Neural cell (in vitro differentiated cells): ENCODE data around the gene PARM1. TPM values are rescaled to one million over a fixed set of nuclear protein-coding genes. Genes with fewer than 3 reads are reported as not detected.

Experiments used
- H2AFZ ChIP-seq: fragments of 200-600, 300-800 bp; sonication (generic), shearing (Covaris generic); 2 replicates; pipeline ENCODE4 v1.6.0; 2014; ENCODE audit warnings: low read depth, mild to moderate bottlenecking, antibody characterized with exemption, low read length, moderate library complexity
- H3F3A ChIP-seq: fragments of 200-600 bp; shearing (Covaris generic); 2 replicates; pipeline ENCODE4 v1.6.1; 2016; ENCODE audit warnings: mild to moderate bottlenecking, moderate library complexity, mixed read lengths, antibody characterized with exemption, low read length; ENCODE audit not compliant: insufficient read depth, poor library complexity, severe bottlenecking
- H3K27ac ChIP-seq: fragments of 200-600, 300-800 bp; sonication (generic), shearing (Covaris generic); 2 replicates; pipeline ENCODE4 v1.5.1; 2014; ENCODE audit warnings: mild to moderate bottlenecking, low read length, moderate library complexity
- H3K27me3 ChIP-seq: fragments of 300-800, 200-600 bp; sonication (generic), shearing (Covaris generic); 2 replicates; pipeline ENCODE4 v1.6.0; 2014; ENCODE audit warnings: mild to moderate bottlenecking, low read depth, low read length, moderate library complexity; ENCODE audit not compliant: insufficient read depth
- H3K36me3 ChIP-seq: fragments of 300-800, 200-600 bp; sonication (generic), shearing (Covaris generic); 2 replicates; pipeline ENCODE4 v1.5.1; 2014; ENCODE audit warnings: mild to moderate bottlenecking, antibody characterized with exemption, low read length, moderate library complexity; ENCODE audit not compliant: insufficient read depth
- H3K4me2 ChIP-seq: fragments of 300-800, 200-600 bp; sonication (generic), shearing (Covaris generic); 2 replicates; pipeline ENCODE4 v1.6.0; 2014; ENCODE audit warnings: mild to moderate bottlenecking, low read length
- H3K4me3 ChIP-seq: fragments of 300-800, 200-600 bp; sonication (generic), shearing (Covaris generic); 2 replicates; pipeline ENCODE4 v1.5.1; 2014; ENCODE audit warnings: mild to moderate bottlenecking, low read length, moderate library complexity
- H3K79me2 ChIP-seq: fragments of 200-600 bp; shearing (Covaris generic); replicated peaks from 2 replicates; pipeline ENCODE4 v1.6.0; 2014; ENCODE audit warnings: mild to moderate bottlenecking, low read length, moderate library complexity; ENCODE audit not compliant: insufficient read depth
- H3K9ac ChIP-seq: fragments of 300-800, 200-600 bp; sonication (generic), shearing (Covaris generic); 2 replicates; pipeline ENCODE4 v1.6.1; 2016; ENCODE audit warnings: mild to moderate bottlenecking, low read length, mixed read lengths
- H3K9me2 ChIP-seq: fragments of 200-600 bp; shearing (Covaris generic); 2 replicates; pipeline ENCODE4 v1.6.1; 2016; ENCODE audit warnings: mild to moderate bottlenecking, low read length, mixed read lengths; ENCODE audit not compliant: insufficient read depth
- H3K9me3 ChIP-seq: fragments of 200-600, 300-800 bp; sonication (generic), shearing (Covaris generic); 2 replicates; pipeline ENCODE4 v1.6.1; 2016; ENCODE audit warnings: mild to moderate bottlenecking, mixed run types, low read length, moderate library complexity, mixed read lengths
- H4K20me1 ChIP-seq: fragments of 200-600 bp; shearing (Covaris generic); 2 replicates; pipeline ENCODE4 v1.6.1; 2016; ENCODE audit warnings: mild to moderate bottlenecking, mixed run types; ENCODE audit not compliant: insufficient read depth
- CTCF ChIP-seq: fragments of 450-650 bp; IDR thresholded peaks from 2 replicates; pipeline ENCODE4 v1.5.1; 2014; ENCODE audit warnings: antibody characterized with exemption, mild to moderate bottlenecking, moderate library complexity; ENCODE audit not compliant: poor library complexity, severe bottlenecking
- EP300 ChIP-seq: fragments of 450-650 bp; conservative IDR thresholded peaks from 2 replicates; pipeline ENCODE4 v1.6.1; 2014; ENCODE audit warnings: antibody characterized with exemption, mild to moderate bottlenecking, moderate library complexity; ENCODE audit not compliant: poor library complexity, severe bottlenecking
- EZH2 ChIP-seq: fragments of 200-600, 300-800 bp; shearing (Covaris generic), sonication (generic); IDR thresholded peaks from 2 replicates; pipeline ENCODE4 v1.6.1; 2014; ENCODE audit warnings: antibody characterized with exemption, low read length, borderline replicate concordance, mild to moderate bottlenecking; ENCODE audit not compliant: insufficient read depth, poor library complexity, severe bottlenecking
- MXI1 ChIP-seq: fragments of 450-650 bp; conservative IDR thresholded peaks from 2 replicates; pipeline ENCODE4 v1.6.1; 2014; ENCODE audit warnings: antibody characterized with exemption, mild to moderate bottlenecking; ENCODE audit not compliant: poor library complexity, severe bottlenecking
- POLR2AphosphoS5 ChIP-seq: IDR thresholded peaks from 2 replicates; pipeline ENCODE4 v1.6.1; 2012
- RAD21 ChIP-seq: fragments of 450-650 bp; conservative IDR thresholded peaks from 2 replicates; pipeline ENCODE4 v1.6.1; 2014; ENCODE audit warnings: antibody characterized with exemption, mild to moderate bottlenecking, moderate library complexity
- REST ChIP-seq: IDR thresholded peaks from 2 replicates; pipeline ENCODE4 v1.6.1; 2012; ENCODE audit warnings: borderline replicate concordance
- SMC3 ChIP-seq: fragments of 450-650 bp; conservative IDR thresholded peaks from 2 replicates; pipeline ENCODE4 v1.6.1; 2014; ENCODE audit warnings: antibody characterized with exemption, mild to moderate bottlenecking, moderate library complexity; ENCODE audit not compliant: poor library complexity
- TAF1 ChIP-seq: IDR thresholded peaks from 2 replicates; pipeline ENCODE4 v1.6.1; 2012; ENCODE audit warnings: low read depth
- polyA plus RNA-seq: library from polyadenylated mRNA; depleted of rRNA; stranded (reverse); fragments of >200 nt; gene quantifications from 2 replicates; pipeline ENCODE4 v1.2.3, GENCODE V29; 2014

The PARM1 gene
- polyA plus RNA-seq, 1 donor from 2014 or later: 1.3 TPM

DNA sequence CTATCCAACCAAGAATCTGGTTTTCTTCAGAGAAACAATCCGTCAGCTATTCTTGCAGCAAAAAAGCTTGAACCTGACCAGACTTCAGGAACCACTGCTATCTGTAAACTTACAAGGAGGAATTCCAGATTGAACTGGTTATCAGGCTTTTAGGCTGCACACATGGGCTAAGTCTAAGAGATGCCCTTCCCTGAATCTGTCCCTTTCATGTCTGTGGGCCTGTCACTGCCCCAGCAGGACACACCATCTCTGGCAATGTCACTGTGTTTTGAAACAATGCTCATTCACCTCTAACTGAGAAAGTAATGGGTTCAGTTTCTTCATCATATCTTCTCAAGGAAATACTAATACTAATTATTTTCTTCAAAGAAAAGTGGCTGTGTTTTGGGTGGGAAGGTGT is 72.8 kb downstream of the PARM1 start:
- no peaks in the 10 kb centered on the region for H3K36me3 ChIP-seq
- H3K4me2 ChIP-seq: no peak overlapping the region
- H3K9me2 ChIP-seq: no peaks in the 10 kb centered on the region
- H3K9ac ChIP-seq: no peak overlapping the region
- no peaks in the 10 kb centered on the region for H3K79me2 ChIP-seq
- H3K9me3 ChIP-seq: no peaks in the 10 kb centered on the region
- H3K27me3 ChIP-seq: no peaks in the 10 kb centered on the region
- H4K20me1 ChIP-seq: no peaks in the 10 kb centered on the region
- H3K4me3 ChIP-seq: no peak overlapping the region
- H3K27ac ChIP-seq: no peak overlapping the region
- TF ChIP-seq EP300 (no peak), MXI1 (no peak), REST (no peak), CTCF (no peak), POLR2AphosphoS5 (no peak), EZH2 (no peak), SMC3 (no peak), TAF1 (no peak), RAD21 (no peak)
- H3F3A ChIP-seq: no peaks in the 10 kb centered on the region
- H2AFZ ChIP-seq: no peak overlapping the region

DNA sequence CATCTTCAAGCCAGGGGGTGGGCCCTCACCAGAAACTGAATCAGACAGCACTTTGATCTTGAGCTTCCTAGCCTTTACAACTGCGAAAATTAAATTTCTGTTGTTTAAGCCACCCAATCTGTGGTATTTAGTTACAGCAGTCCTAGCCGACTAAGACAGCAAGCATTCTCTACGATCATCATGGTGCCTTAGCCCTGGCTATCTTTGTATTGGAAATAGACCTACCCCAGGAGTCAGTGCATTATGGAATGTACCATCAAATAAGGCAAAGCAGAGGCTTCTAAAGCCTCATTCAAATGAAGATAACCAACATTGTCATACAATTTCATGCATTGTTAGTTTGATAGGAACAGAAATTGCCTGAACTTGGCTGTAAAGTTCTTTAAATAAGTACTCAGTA is 75.0 kb downstream of the PARM1 start:
- Histone ChIP-seq H3K27me3 (no peaks in the 10 kb centered on the region), H3K9me2 (no peaks in the 10 kb centered on the region), H3K36me3 (no peaks in the 10 kb centered on the region), H3K79me2 (no peaks in the 10 kb centered on the region), H2AFZ (no peak overlapping the region), H3K9ac (peak overlapping the region; percentile 3), H4K20me1 (no peaks in the 10 kb centered on the region), H3K4me2 (peak overlapping the region; percentile 5), H3K9me3 (no peaks in the 10 kb centered on the region), H3K4me3 (peak overlapping the region; percentile 8), H3F3A (no peaks in the 10 kb centered on the region), H3K27ac (peak overlapping the region; percentile 77)
- TF ChIP-seq SMC3 (no peak), MXI1 (no peak), EP300 (no peak), POLR2AphosphoS5 (no peak), REST (no peak), RAD21 (no peak), CTCF (no peak), EZH2 (no peak), TAF1 (no peak)
